Left ventricle myocardium superior (tissue), 1 donor: Measurements from ENCODE around the gene TMEM217. TPM values are rescaled to one million over a fixed set of nuclear protein-coding genes. Genes with fewer than 3 reads are reported as not detected.
"Not testable (repeated sequence)": the region's sequence is repeated elsewhere in the genome, so short reads cannot be mapped to it uniquely, and the experiment has no call there.

ENCODE experiments used
- ATAC-seq: fragments of 200-7000 bp; cut with Tn5 transposase; one replicate; pipeline ENCODE4 v1.9.1; 2020; ENCODE audit warnings: mild to moderate bottlenecking, moderate library complexity
- DNase-seq: peaks from one replicate; pipeline ENCODE4 v3.0.0-alpha.2; 2020
- intact Hi-C: fragments of 100-400 bp; cut with micrococcal nuclease; formaldehyde crosslinking; loops from one replicate; pipeline ENCODE4 v1.11.0; 2022
- long read RNA-seq: library from polyadenylated mRNA; unstranded; transcript quantifications from one replicate; pipeline ENCODE4 v2.0.0, GENCODE V29; 2021
- total RNA-seq: library from RNA; stranded (reverse); fragmentation: NEBNext Ultra II Directional; extraction: Animal tissue kit (Norgen Biotek cat#: 25700); gene quantifications from one replicate; pipeline ENCODE4 v1.2.1, GENCODE V29; 2021
- donor health status: DM: no; HTN: yes; CAD: no; lungs with severe emphysema.

The TMEM217 gene
- total RNA-seq, result not detected
- long read RNA-seq, result 0 reads

- ATAC-seq, result peak; percentile 100
- intact Hi-C loops, result no loop called here
- DNase-seq, result peak; percentile 97
Observed at GRCh38 chr6:37257634-37258404, at the start of gene TMEM217, which contains the start of gene TBC1D22B. Gene TMEM217, minus strand, starts transcription at chr6:37258144. Its CDS starts 39,114 bp downstream, at chr6:37219030. Gene TBC1D22B, plus strand, starts transcription at chr6:37257772. Its CDS starts 146 bp downstream, at chr6:37257918.

DNA sequence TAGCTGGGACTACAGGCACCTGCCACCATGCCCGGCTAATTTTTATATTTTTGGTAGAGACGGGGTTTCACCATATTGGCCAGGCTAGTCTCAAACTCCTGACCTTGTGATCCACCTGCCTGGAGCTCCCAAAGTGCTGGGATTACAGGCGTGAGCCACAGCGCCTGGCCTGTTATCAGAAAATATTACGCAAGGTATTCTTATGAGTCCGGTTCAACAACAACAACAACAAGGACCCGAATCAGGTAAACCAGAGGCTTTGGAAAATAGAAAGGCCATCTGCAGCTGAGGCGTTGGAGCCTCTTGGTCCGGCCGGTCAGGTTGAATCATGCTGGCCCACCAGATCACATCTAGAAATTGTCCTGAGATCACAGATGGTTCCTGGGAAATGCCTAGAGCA, 49.5 kb upstream of the TMEM217 start:
- ATAC-seq, DNase-seq, intact Hi-C loops: not testable (repeated sequence)

DNA sequence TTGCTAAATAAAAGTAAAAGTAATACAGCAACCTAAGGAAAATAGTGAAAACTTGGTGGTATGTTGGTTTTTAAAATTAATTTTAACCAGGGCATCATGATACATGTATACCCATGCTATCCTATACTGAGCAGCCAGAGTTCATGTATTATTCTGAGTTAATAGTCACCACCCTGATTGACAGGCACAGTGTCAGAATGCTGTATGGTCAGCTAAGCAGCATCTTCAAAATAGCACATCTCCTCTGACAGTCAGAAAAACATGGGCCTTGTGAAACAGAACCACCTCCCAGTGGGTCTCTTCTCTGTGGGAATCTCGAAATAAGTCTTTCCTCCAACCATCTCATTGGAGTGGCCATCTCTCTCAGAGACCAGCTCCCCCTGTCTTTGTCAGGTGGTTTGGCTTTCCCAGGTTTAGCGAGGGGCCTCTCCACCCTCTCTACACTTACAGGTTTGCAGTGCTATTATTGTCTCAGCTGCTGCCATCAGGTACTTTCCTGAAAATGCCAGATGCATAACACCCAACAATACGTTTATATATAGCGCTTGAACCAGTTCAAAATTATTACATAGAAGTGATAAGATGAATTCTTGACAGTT, 48.8 kb upstream of the TMEM217 start:
- intact Hi-C loops, result no loop called here
- DNase-seq (no peak), ATAC-seq (peak; percentile 22)

DNA sequence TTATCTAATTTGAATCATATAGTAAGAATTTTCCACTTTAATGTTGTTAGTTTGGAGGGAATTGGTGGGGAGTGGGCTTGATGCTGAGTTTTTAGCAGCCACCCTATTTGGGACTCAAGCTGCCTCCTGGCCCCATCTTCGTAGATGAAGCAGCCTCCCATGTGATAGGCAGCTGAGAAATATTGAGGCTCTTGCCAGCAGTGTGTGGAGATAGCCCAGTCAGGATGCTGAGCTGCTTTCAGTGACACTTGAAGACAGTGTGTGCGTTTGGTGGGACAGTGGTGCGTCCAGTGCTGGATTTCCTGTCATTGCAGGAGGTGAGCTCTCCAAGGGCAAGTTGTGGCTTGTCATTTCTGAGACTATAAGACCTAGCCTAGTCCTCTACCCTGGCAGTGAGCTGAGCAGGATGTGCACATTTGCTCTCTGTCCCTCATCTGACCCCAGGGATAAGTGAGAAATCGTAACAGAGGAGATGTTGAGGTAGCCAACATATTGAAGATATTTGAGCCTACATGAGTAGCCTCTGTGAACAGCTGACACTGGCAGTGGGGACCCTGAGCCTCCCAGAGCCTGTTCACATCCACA, 48.0 kb upstream of the TMEM217 start:
- DNase-seq, result no peak
- intact Hi-C loops, result no loop called here
- ATAC-seq, result no peak

- intact Hi-C loops, result no loop called here
- DNase-seq (no peak), ATAC-seq (no peak)
Observed at GRCh38 chr6:37304766-37305165, 46.8 kb upstream of the TMEM217 start.

GRCh38 chr6:37303891-37304503, 46.1 kb upstream of the TMEM217 start:
- no peak for DNase-seq
- intact Hi-C loops, result no loop called here
- peak; percentile 48 for ATAC-seq

DNA sequence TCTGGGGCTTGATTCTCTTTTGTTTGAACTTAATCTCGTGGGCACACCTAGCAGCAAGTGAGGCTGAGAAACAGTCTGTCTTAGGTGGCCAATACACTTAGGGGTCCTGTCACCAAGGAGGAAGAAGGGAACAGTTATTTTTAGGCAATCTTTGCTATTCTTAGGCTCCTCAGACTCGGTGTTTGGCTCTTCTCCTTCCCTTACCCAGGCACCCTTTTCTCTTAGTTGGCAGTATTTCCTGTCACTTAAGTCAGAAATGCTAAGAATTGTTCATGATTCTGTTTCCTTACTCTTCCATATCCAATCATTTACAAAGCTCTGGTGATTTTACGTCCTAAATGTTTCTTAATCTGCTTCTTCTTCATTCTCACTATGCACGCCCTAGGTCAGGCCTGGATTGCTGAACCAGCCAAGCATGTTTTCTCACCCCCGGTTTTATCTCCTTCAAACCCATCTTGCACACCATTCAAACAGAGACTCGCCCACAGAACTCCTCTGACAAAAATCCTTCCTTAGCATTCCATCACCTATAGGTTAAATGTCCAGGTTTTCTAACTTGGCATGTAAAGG, 45.2 kb upstream of the TMEM217 start:
- DNase-seq, result no peak
- intact Hi-C loops, result no loop called here
- no peak for ATAC-seq

GRCh38 chr6:37302086-37302686, 44.2 kb upstream of the TMEM217 start:
- no peak for ATAC-seq
- DNase-seq, result no peak
- intact Hi-C loops, result no loop called here

DNA sequence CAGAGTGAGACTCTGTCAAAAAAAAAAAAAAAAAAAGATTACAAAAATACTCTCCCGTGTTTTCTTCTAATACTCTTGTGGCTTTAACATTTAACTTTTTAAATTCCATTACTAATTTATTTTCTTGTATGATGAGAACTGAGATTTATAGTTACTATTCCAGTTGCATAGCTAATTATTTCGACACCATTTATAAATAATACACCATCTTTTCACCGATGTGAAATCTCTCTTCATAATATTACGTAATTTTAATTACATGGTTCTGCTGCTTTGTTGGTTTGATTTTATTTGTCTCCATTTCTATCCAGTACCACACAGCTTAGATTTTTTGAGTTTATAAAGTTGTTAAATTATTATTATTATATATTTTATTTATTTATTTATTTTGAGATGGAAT, 42.0 kb upstream of the TMEM217 start:
- intact Hi-C loops, result no loop called here
- DNase-seq, result no peak
- ATAC-seq, result no peak

DNA sequence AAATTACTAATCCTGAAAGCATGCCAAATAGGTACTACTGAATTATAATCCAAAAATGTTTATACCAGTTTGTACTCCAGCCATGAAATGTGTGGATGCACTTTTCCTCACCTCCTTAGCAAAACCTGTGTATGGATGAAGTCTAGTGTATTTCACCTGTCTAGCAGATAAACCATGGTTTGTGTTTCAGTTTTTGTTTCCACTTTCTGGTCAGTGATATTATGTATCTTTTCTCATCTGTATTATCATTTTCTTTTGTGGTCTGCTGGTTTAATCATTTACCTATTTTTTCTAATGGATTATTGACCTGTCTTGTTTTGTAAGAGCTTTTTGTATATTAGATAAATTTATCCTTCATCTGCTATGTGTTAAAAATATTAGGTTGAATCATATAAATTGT, 41.0 kb upstream of the TMEM217 start:
- no peak for ATAC-seq
- intact Hi-C loops, result no loop called here
- no peak for DNase-seq

GRCh38 chr6:37297637-37298036, 39.7 kb upstream of the TMEM217 start:
- DNase-seq, ATAC-seq, intact Hi-C loops: not testable (repeated sequence)

GRCh38 chr6:37293426-37293825, 35.5 kb upstream of the TMEM217 start:
- DNase-seq, result no peak
- intact Hi-C loops, result no loop called here
- ATAC-seq, result no peak

DNA sequence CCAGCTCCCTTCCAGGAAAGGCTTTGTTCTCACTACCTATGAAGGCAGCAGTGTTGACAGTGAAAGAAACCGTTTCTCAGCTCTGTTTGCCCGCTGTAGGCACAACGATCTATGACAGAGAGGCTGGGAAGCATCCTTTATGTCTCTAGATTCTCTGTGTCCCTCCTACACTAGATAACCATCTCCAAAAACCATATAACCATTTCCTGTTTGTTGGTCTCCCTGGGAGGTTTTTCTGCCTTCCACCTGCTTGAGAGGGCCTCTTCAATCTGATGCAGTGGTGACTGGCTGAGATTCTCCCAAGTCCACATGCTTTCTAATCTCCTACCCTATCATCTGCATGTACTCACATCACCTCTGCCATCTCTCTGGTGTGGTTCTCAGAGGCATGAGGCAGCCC, 32.0 kb upstream of the TMEM217 start:
- intact Hi-C loops, result no loop called here
- no peak for ATAC-seq
- DNase-seq, result no peak

DNA sequence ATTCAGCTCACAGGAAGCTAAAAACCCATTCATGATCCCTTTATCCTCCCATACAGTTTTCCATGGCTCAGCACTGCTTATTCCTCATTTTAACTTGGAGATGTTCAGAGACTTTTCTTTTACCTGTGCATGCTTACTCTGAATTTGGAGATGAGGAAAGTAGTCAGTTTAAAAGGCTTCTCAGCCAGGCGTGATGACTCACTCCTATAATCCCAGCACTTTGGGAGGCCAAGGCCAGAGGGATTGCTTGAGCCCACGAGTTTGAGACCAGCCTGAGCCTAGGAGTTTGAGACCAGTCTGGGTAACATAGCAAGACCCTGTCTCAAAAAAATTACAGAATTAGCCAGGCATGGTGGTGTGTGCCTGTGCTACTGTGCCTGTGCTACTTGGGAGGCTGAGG, 30.3 kb upstream of the TMEM217 start:
- intact Hi-C loops, result no loop called here
- ATAC-seq (no peak), DNase-seq (no peak)

DNA sequence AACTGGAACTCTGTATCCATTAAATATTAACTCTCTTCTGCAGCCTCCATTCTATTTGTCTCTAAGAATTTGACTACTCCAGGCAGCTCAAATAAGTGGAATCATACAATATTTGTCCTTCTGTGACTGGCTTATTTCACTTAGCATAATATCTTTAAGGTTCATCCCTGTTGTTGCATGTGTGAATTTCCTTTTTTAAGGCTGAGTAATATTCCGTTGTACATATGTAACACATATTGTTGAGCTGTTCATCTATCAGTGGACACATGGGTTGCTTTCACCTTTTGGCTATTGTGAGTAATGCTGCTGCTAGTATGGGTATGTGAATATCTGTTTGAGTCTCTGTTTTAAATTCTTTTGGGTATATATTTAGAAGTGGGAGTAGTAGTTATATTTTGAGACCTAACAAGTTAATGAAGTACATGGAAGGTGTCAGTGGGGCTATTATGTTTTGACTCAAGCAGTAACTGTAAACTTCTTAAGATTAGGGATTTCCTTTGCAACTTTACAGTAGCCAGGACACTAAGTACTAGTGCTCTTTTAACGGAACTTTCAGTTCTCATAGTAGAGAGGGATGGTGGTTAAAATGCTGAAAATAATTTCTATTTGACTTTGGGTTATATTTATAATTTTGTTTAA, 29.7 kb upstream of the TMEM217 start:
- intact Hi-C loops, result no loop called here
- no peak for DNase-seq

DNA sequence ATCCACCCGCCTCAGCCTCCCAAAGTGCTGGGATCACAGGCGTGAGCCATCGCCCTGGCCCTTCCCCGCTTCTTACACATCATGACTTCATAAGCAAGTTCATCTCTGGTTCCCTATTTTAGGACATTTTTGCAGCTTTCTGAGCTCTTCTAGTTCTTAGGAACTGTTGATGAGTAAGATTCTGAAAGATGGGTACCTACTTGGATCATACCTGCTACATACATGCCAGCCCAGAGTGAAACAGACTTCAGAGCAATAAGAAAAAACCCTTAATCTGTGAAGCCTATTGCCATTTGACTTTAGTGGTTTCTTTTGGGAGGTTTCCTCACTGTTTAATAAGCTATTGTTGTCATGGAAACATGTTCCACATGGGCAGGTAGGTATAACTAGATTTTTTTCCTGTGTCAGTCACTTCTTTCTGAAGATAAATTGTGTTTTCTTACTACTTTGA, 27.9 kb upstream of the TMEM217 start:
- ATAC-seq, result no peak
- intact Hi-C loops, result no loop called here
- no peak for DNase-seq

More for the DNA sequence above, 29.7 kb upstream of the TMEM217 start:
- ATAC-seq, result no peak

DNA sequence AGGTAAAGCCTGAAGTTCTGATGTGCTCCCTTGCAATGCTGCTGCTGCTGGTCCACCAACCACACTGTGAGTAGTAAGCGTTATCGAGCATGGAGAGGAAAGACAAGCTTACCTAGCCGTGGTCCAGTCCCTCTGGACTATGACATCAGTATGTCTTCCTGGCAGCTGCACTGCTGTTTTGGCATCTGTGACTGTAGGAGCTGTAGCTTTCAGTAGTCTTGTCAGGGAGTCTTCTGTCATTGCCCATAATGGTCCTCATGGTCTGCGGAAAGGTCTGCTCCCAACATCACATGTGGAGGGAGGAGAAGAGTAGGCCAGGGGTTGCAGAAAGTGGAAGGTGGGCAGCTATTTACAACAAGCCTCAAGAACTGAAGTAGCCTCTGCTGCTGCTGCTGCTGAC, 26.8 kb upstream of the TMEM217 start:
- intact Hi-C loops, result no loop called here
- no peak for DNase-seq
- ATAC-seq, result no peak

- intact Hi-C loops, result no loop called here
- DNase-seq, result peak; percentile 78
- peak; percentile 94 for ATAC-seq
Observed at GRCh38 chr6:37283671-37284151, 25.8 kb upstream of the TMEM217 start.

DNA sequence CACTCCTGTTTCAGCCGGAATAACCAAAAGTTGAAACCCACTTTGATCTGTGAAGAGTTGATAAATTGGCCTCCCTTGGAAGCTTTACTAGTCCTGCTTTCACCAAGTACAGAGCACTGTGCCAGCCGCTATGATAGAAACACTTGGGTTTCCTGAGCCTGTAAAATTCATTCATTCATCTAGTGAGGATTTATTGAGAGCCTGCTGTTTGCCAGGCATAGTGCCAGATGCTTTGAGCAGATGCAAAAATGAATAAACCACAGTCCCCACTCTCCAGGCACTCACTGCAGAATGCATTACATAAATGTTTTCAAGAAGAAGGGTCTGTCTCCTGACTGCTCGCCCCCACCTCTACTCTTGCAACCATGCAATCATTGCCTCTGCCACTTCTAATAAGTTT, 25.3 kb upstream of the TMEM217 start:
- intact Hi-C loops, result no loop called here
- ATAC-seq (no peak), DNase-seq (no peak)
